Measurements from ENCODE around the gene FAM217A.
"Not testable (repeated sequence)": the region's sequence is repeated elsewhere in the genome, so short reads cannot be mapped to it uniquely, and the experiment has no call there.

FAM217A gene

GRCh38 chr6:4078691-4079471 lies at the start of gene FAM217A:
FAM217A (minus strand) TSS chr6:4079137; CDS start chr6:4077414, 1,723 bp downstream.
- DNase-seq, result no peak

GRCh38 chr6:4128072-4128471 lies 49.1 kb upstream of the FAM217A start:
- no peak for DNase-seq

DNA sequence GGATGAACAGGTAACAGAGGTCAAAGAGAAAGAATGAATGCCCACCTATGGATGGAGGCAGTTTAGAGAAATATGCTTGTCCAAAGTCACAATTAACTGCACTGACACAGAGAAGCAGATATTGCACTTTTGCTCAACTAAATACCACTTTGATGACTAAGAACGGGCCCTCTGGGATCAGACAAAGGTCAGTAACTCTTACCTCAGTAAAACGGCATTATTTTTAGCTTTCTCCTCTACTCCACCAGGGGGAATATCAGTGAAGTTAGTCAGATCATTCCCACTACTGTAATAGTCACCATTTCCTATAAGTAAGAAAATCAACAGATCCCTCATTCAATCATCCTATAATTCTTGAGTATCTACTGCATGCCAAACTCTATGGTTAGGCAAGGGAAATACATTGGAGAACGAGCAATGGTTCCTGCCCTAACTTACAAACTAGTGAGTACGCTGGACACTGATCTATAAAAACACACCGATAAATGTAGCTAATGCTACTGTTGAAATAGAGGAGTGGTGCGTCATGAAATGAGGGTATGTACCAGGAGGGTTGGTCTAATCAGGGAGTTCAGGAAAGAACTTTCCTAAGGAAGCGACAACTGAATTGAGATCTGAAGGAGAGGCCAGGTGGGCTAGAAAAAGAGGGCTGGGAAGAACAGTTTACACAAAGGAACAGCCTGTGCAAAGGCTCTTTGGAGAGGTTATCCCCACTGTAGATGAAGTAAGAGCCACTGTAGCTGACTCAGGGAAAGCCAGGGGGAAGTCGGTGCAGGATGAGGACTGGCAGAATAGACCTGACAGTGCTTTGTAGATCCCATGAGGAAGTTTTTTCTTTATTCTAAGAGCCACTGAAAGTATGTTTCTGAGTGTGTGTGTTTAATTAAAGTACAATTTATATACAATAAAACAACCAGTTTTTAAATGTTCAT lies 47.3 kb upstream of the FAM217A start:
- no peak for DNase-seq

DNA sequence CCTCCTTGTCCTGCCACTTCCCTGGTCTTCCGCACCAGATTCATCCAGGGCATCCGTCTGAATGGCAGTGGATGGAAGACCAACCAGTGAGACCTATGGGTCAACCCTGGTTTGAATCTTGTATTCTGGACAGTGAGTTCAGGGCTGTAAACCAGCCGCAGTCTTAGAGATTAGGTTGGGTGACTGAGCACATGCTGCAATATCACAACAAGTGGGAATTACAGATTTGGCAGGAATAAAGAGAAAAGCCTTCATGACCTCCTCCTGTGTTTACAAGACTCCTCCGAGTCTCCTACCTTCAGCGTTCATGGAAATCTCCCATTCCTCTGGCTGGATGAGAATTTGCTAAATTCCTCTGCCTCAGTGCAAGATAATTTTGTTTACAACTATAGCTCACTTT lies 46.6 kb upstream of the FAM217A start:
- no peak for DNase-seq

- DNase-seq, result no peak
Observed at GRCh38 chr6:4124351-4124750, 45.4 kb upstream of the FAM217A start.

DNA sequence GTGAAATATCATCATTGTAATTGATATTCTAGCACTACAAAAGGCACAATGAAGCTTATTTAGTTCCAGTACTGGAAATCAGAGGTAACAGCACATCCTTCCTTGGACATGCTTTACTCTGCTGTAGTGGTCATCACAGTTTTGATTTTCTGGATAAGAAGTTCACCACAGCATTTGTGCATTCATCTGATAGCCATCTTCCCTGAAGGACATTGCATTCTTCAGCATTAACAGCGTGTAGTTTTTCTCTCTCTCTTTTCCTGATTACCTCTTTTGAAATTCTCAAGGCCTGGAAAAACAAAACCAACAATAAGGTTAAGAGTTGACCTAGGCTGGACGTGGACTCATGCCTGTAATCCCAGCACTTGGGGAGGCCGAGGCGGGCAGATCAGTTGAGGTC lies 36.8 kb upstream of the FAM217A start:
- no peak for DNase-seq

GRCh38 chr6:4114123-4114522 lies 35.2 kb upstream of the FAM217A start:
- no peak for DNase-seq

DNA sequence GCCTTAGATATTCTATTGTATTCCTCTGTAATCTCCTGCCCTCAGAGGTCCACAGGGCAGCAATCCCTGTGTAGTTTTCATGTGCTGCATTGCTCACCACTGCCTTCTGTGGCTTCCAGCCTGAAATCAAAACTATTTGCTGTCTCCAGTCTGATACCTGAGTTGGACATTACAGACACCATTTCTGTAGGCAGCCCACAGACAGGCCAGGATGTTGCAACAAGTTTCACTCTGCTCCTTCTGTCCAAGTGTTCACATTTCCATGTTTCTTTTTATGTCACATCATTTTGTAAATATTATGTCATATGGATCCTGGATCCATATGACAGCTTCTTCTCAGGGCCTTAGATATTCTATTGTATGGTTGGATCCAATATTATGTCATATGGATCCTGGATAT lies 34.7 kb upstream of the FAM217A start:
- DNase-seq, result no peak

DNA sequence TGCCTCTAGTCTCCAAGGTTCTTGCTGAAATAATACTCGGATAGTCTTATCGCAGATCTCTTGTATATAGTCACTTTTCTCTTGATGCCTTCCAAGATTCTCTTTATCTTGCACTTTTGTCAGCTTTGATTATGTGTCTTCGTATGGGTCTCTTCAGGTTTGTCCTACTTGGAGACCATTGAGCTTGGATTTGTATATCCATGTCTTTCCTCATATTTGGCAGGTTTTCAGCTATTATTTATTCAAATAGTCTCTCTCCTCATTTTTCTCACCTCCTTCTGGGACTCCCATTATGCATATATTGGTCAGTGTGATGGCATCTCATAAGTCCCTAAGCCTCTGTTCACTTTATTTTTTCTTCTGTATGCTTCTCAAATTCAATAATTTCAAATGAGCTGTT lies 33.4 kb upstream of the FAM217A start:
- no peak for DNase-seq

DNA sequence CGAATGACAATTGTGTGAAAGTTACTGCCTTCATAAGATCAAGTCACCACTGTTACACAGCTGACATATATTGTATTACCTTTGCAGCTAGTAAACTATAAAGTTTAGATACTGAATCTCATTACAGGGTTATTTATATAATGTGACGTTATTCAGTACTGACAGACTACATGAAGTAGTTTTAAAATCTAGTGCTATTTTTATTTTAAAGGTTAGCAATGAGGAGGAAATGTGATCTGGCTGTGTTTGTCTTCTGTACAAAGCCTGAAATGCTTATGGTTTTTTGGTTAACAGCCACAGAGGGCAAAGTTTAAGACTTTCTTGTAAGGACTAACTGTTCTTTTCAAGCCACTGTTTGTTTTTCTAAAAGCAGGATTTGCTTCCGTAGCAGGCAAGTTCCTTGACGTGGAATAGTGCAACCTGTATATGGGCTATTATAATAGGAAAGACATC lies 30.5 kb upstream of the FAM217A start:
- not testable (repeated sequence) for DNase-seq

DNA sequence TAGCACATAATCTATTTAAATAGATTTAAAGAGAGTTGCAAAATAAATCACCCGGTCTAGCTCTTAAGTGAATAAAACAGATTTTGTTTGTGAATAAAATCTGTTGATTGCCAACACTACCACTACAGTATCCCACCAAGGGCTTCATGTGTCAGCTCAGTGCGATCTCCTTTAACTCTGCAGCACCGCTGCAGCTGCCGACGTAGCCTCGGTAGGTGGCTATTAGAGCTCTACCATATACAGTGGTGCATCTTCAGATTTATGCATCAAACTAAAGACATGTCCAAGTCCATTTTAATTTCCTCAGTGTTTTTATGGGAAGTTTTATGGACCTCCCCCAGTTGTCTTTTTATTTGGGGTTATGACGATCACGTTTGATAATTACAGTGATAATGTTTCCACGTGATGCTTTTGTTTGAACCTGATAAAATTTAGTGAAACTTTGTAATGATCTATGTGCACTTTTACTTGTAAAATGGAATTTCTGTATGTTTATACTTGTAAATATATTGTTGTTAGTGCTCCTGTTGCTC lies 29.7 kb upstream of the FAM217A start:
- DNase-seq, result no peak

DNA sequence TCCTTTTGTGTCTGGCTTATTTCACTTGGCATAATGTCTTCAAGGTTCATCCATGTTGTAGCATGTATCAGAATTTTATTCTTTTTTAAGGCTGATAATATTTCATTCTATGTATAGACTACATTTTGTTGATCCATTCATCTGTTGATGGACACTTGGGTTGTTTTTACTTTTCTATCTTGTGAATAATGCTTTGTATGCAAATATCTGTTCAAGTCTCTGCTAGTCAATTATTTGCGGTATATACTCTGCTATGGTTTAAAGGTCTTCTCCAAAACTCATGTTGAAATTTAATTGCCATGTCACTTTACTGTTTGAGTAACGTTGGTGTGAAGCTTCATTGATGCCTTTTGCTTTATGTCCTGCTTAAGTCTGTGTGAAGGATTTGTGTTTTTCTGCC lies 28.9 kb upstream of the FAM217A start:
- DNase-seq, result no peak

DNA sequence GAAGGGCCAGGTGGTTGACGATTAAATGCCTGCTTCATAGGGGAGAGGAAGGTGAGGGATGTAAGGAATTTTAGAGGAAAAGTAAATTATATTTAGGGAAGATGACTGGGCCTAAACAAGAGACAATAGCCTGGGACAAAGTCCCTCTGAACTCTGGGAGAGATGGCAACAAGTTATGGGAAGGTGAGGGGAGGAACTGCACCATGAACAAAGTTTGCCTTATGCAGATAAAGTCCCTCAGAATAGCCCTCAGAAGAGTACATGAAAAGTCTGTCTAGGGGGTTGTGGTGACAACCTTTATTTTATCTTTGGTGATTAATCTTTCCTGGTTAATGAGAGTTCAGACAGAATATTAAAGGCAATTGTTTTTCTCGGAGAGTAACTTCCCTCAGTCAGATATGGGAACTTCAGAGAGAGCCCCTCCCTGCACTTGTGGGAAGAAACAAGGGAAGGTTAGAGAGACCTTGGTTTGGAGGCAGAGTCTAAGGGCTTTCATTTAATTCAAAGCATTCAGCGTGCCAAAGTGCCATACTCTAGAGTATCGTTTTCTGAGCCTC lies 27.1 kb upstream of the FAM217A start:
- no peak for DNase-seq

- DNase-seq, result no peak
Observed at GRCh38 chr6:4103929-4104328, 25.0 kb upstream of the FAM217A start.

- DNase-seq, result no peak
Observed at GRCh38 chr6:4102687-4103244, 23.8 kb upstream of the FAM217A start.

GRCh38 chr6:4101298-4101697 lies 22.4 kb upstream of the FAM217A start:
- no peak for DNase-seq

DNA sequence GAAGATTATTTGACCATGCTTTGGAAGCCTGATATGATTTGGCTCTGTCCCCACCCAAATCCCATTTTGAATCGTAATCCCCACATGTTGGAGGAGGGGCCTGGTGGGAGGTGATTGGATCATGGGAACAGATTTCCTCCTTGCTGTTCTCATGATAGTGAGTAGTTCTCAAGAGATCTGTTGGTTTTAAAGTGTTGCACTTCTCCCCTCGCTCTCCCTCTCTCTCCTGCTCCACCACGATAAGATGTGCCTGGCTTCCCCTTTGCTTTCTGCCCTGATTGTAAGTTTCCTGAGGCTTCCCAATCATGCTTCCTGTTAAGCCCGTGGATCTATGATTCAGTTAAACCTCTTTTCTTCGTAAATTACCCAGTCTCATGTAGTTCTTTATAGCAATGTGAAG lies 21.7 kb upstream of the FAM217A start:
- DNase-seq, result no peak

DNA sequence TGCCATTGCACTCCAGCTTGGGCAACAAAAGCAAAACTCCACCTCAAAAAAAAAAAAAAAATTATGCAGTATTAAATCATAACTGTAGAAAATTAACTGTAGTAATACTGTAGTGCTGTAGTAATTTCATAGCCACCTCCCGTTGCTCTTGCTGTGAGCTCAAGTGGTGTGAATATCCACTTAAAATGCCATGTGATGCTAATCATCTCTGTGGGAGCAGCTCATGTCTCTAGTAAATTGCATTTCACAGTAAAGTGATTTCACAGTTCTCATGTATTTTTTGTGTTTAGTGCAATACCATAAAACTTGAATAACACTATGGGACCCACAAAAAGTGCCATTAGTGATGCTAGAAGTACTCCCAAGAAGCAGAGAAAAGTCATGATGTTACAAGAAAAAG lies 14.4 kb upstream of the FAM217A start:
- no peak for DNase-seq

- no peak for DNase-seq
Observed at GRCh38 chr6:4091941-4092340, 13.0 kb upstream of the FAM217A start.

DNA sequence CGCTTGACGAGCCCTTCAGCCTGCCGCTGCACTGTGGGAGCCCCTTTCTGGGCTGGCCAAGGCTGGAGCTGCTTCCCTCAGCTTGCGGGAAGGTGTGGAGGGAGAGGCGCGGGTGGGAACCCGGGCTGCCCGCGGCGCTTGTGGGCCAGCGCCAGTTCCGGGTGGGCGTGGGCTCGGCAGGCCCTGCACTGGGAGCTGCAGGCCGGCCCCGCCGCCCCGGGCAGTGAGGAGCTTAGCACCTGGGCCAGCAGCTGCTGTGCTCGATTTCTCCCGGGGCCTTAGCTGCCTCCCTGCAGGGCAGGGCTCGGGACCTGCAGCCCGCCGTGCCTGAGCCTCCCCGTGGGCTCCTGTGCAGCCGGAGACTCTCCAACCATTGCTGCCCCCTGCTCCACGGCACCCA lies 11.1 kb upstream of the FAM217A start:
- DNase-seq, result not testable (repeated sequence)

DNA sequence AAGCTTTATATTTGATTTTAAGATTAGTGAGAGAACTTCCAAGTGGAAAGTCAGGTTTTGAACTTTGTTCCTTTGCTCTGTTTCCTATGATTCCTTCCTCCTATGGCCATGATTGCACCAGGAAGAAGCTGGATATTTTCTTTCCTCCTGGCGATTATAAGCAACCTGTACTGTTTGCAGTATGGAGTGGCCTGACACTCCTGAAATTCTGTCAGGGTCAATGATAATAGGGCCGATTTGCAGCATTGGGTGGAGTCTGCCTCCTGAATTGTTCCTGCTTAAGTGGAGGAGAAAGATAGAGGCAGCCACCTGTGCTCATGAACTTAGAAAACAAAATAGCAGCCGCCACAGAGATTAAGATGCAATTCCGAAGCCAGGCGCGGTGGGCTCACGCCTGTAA lies 9.8 kb upstream of the FAM217A start:
- DNase-seq, result no peak

- DNase-seq, result no peak
Observed at GRCh38 chr6:4085332-4085700, 6.4 kb upstream of the FAM217A start.
